ENCODE data around the gene OAS3.

- TF ChIP-seq CTCF (IDR thresholded peaks at IDR 0.05; ENCODE audit: borderline replicate concordance, extremely low read depth, low read length, poor library complexity, severe bottlenecking) (no peak), EZH2 (IDR thresholded peaks at IDR 0.05; ENCODE audit: borderline replicate concordance, low read depth, low read length, severe bottlenecking) (no peak)
Measured at GRCh38 chr12:112929715-112930114, 8.6 kb upstream of the OAS3 start.

Measured in DND-41 (cell line).